Activated CD4-positive, CD25-positive, alpha-beta regulatory T cell (primary cell): ENCODE results near the gene GPX1.
A peak's percentile ranks its signal among the peaks of the same experiment; 100 is the strongest.
"Not testable (repeated sequence)": the region's sequence is repeated elsewhere in the genome, so short reads cannot be mapped to it uniquely, and the experiment has no call there.

Experiments
- DNase-seq, 4 experiments: peaks; one replicate each; lab custom pipeline; 2025; lab: John Stamatoyannopoulos, UW

GPX1 gene

DNA sequence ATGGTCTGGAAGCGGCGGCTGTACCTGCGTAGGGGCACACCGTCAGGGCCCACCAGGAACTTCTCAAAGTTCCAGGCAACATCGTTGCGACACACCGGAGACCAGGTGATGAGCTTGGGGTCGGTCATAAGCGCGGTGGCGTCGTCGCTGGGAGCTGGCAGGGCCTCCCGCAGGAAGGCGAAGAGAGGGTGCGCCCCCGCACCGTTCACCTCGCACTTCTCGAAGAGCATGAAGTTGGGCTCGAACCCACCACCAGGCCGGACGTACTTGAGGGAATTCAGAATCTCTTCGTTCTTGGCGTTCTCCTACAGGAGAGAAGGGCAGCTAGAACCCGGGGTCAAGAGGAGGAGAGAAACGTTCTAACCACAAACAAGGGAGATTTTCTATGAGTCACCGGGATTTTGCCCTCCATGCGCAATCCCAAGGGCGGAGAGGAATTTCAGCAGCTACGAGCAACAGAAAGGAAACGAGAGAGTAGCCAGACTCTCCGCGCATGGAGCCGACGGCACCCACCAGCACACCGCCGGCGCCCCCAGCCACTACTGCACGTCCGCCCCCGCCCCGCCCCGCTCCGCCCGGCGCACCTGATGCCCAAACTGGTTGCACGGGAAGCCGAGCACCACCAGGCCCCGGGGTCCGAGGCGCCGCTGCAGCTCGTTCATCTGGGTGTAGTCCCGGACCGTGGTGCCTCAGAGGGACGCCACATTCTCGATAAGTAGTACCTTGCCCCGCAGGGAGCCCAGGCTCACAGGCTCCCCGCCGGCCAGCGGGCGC, 523 bp downstream of the GPX1 start:
- DNase-seq = peak in 3 of 4 experiments; percentile 9 to 29 (median 23)

DNA sequence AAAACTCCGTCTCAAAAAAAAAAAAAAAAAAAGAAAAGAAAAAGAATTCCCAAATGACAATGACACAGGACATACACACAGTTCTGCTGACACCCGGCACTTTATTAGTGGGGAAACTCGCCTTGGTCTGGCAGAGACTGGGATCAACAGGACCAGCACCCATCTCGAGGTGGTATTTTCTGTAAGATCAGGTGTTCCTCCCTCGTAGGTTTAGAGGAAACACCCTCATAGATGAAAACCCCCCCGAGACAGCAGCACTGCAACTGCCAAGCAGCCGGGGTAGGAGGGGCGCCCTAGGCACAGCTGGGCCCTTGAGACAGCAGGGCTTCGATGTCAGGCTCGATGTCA, 1.1 kb downstream of the GPX1 start:
- not testable (repeated sequence) for DNase-seq

DNA sequence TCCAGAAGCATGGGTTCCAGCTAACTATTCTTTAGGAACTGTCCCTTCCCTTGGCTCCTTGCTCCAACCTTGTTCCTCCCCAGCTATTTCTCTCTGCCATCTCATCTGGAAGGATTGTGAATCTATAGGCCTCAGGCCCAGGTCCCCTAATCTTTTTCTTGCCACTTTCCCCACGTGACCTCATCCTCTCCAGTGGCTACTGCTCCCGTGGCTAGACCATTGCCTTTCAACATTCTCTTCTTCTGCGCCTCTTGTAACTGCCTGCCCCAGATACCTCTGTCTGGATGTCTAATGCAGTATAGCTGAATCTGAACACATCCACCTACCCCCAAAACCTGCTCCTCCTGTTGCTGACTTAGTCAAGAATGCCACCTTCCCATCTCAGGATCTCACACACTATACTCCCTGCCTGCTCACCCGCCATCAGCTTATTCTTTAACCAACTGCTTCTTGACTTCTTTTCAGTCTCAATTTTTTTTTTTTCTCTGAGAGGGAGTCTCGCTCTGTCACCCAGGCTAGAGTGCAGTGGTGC, 5.2 kb downstream of the GPX1 start:
- DNase-seq = no peak

GRCh38 chr3:49352281-49352680, 5.9 kb downstream of the GPX1 start:
- DNase-seq = no peak

DNA sequence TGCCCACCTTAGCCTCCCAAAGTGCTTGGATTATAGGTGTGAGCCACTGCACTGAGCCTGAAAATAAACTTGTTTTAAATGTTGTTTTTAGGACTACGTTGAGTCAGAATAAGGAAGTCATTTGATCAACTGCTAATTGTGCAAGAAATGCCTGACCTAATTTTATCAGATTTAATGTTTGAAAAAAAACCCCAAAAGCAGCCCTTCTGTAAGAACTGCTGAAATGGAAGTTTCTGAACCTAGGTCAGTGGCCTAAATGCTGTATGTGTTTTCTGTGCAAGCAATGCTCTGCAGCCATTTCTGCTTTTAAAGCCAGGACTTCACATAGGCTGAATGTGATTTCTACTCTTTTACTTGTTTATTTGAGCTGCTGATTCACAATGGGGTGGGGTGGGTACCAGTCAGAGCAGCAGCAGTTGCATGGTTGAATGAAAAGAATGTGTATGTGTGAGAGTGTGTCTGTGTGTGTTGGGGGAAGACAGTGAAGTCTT, 6.6 kb downstream of the GPX1 start:
- no peak for DNase-seq

DNA sequence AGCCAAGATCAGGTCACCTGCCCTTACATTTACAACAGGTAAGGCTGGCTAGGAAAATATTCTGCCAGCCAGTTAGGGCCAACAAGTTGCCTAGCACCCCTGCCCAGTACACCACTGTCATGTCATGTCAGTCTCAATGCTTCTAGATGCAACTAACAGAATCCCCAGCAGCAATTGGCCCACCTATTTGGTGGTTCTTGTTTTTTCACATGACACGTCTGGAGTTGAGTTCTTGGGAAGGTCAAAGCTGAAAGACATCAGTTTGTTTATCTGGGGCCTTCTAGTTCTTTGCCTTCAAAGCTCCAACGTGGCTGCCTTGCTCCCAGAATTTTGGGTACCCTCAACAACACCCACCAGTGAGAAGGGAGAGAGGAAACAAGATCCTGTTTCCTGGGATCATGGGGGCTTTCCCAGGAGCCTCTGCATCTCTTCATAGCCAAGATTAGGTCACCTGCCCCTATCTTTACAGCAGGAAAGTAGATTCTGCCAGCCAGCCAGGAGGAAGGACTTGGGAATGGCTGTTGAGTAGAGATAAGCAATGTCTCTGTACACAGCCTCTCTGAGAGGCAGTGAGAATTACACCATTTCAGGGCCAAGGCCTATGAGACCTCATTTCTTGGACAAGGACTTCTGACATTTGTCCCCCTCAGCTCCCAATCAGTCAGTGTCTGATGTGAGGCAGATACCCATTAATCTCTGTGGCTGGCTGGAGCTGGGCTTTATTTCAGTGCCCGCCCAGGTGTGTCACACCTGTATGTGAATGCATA, 8.6 kb downstream of the GPX1 start:
- DNase-seq = no peak

DNA sequence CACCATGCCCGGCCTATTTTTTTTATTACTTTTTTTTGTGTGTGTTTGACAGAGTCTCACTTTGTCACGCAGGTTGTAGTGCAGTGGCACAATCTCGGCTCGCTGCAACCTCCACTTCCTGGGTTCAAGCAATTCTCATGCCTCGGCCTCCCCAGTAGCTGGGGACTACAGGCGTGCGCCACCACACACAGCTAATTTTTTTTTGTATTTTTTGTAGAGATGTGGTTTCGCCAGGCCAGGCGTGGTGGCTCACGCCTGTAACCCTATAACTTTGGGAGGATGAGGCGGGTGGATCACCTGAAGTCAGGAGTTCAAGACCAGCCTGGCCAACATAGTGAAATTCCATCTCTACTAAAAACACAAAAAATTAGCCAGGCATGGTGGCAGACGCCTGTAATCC, 9.8 kb downstream of the GPX1 start:
- DNase-seq = not testable (repeated sequence)

DNA sequence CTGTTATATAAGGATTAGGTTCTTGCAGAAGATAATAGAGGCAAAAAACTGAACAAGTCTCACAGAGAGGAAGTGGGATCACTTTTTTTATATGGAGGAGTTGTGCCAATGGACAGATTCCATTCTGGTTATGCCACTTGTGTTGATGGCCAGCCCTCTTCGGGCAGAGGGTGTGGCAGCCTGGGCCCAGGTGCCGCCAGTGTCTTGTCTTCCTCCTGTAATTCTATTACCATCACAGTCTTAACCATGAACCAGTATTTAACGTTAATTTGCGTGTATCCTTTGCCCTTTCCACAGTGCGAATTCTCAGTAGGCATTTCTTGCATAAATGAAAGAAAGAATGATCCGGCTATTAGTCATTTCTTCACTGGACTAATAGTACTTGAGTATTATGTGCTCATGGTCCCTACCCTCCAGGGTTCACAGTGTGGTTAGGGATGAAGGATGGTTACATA, 11.3 kb downstream of the GPX1 start:
- no peak for DNase-seq

DNA sequence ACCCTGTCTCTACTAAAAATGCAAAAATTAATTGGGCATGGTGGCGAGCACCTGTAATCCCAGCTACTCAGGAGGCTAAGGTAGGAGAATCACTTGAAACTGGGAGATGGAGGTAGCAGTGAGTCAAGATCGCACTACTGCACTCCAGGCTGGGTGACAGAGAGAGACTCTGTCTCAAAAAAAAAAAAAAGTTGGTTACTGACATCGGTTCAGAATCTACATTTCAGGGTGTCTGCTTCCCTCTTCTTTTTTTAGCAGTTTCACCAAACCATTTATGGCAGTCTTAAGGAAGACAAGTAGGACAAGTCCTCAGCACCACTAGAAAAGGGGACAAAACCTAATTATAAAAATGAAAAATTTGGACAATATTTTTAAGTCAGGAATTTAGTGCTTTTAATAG, 15.0 kb downstream of the GPX1 start:
- no peak for DNase-seq

DNA sequence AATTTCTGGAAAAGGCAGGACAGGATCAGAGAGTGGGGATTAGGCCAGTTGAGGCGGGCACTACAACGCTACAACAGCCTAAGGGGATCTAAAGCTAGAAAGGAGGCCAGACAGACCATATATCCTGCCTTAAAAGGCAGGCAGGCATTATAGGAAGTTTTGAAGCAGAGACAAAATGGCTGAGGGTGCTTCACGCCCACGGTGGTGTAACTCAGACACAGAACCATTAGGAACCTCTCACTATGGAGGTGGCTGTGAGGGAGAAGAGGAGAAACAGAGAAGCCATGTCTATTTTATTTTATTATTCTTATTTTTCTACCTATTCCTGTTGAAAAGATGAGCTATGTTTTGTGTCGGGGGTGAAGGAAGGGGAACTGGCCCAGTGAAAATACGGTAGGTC, 16.2 kb downstream of the GPX1 start:
- no peak for DNase-seq

DNA sequence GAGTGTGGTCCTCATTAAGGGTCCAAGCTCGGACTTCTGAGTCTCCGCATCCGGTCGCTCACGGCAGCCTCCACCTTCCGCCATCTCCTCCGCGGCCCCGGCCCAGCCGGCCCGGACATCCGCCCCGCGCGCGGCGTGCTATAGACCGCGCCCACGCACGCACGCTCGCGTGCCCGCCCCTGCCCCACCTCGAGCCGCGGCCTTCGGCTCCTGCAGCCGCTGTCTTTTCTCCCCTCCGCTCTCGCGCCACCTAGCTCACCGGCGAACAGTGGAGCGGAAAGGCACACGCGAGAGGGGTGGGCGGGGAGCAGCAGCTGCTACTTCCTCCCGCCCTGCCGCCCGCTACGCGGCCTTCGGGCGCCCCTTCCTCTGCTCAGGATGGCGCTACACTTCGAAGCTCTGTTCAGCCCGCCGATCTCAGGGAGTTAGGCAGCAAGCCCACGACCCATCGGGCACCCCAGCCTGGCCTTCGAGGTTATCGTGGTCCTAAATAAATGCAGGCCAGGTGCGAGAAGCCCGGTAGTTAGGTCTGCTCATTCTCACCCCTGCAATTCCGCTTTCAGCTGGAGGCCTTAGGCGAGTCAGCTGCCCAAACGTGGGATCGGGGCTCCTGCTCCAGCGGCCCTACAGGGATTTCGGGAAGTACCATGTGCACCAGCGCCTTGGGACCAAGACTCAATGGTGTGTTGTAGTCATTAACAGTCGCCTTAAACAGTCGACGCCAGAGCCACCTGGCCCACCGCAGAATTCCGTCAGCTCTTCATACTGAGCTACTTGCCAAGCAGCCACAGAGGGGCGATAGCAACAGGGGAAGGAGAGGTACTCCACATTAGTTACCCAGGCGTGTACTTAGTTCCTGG, 18.0 kb downstream of the GPX1 start, which contains the start of gene USP4:
Gene USP4, minus strand, starts transcription at position 113 of the 860 bp plus-strand sequence. Its CDS starts 29 bp downstream, at position 84.
- peak; percentile 80 to 88 (median 84) for DNase-seq

DNA sequence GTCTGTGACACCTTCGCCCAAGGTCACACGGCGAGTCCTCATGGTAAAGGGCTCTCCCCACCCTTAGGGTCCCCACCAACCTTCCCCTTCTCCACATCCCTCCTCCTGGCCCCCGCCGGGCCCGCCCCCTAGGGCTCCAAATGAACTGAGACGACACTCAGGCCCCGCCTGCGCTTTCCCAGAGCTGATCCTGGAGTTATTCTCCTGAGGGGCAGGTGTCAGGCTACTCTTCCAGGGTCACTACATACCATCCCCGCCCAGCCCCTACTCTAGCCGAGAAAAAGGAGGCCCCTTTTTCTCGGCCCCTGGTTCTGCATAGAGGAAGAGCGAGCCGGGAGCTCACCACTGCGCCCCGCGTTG, 18.6 kb downstream of the GPX1 start:
- DNase-seq = peak in 2 of 4 experiments; percentile 7 to 13

GRCh38 chr3:49333916-49334633, 24.1 kb downstream of the GPX1 start:
- no peak for DNase-seq

DNA sequence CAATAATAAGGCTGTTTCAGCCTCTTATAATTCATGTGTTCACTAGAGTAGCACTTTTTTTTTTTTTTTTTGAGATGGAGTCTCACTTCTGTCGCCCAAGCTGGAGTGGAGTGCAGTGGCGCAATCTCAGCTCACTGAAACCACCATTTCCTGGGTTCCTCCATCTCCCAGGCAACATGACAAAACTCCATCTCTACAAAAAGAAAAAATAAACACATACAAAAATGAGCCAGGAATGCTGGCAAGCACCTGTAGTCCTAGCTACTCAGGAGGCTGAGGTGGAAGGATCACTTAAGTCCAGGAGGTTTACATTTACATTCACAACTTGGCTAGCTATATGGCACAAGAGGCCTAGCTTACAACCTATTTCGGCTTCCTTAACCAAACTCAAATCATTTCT, 25.1 kb downstream of the GPX1 start:
- no peak for DNase-seq

- no peak for DNase-seq
These were observed 29.0 kb downstream of the GPX1 start for GRCh38 chr3:49329186-49329585.

GRCh38 chr3:49328350-49328749, 29.8 kb downstream of the GPX1 start:
- DNase-seq = not testable (repeated sequence)

DNA sequence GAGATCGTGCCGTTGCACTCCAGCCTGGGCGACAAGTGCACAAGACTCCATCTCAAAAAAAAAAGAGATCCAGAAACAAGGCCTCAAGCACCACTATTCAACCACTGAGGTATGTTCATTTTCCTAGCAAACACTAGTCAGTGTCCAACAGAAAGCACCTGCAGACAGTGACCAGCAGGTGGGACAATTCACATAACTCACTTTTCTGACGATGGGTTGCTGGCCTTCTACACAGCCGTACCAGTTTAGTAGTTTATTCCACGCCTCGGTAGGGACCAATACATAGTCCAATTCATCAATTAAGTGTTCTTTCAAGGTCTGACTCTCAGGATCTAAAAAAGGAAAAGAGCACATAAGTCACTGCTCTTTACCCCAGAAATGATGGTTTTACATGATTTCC, 30.7 kb downstream of the GPX1 start:
- no peak for DNase-seq

- DNase-seq = no peak
These were observed 33.4 kb downstream of the GPX1 start for GRCh38 chr3:49324768-49325167.

DNA sequence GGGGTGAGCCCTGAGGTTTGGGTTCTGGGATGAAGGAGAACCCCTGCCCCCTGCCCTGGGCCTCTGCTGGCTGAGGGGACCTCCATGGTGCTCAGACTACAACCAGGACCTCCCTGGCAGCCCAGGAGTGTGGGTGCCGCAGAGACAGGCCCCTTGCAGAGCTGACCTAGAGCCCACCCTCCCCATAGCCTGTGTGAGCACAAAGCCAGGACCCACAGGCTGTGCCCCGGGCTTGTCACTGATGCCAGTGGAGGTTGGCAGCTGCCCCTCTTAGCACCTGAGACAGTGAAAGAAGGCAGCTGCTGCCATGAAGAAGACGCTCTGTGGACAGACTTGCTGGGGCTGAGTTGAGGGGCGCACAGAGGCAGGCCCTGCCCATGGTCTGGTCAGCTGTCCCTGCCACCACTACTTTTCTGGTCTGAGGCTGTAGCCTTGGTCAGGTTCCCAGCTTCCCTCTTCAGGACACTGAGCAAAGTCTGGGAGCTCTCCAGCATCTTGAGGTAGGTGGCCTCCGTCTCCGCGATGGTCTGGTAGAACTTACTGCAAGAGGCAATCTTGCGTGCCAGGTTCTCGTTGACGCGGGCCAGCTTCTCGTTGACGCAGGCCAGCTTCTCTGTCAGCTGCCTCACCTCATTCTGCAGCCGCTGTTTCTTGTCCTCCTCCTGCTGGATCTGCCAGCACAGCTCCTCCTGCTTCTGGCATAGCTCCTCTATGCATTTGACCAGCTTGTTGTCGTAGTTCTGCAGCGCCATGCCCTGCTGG, 41.3 kb downstream of the GPX1 start:
- DNase-seq = no peak

DNA sequence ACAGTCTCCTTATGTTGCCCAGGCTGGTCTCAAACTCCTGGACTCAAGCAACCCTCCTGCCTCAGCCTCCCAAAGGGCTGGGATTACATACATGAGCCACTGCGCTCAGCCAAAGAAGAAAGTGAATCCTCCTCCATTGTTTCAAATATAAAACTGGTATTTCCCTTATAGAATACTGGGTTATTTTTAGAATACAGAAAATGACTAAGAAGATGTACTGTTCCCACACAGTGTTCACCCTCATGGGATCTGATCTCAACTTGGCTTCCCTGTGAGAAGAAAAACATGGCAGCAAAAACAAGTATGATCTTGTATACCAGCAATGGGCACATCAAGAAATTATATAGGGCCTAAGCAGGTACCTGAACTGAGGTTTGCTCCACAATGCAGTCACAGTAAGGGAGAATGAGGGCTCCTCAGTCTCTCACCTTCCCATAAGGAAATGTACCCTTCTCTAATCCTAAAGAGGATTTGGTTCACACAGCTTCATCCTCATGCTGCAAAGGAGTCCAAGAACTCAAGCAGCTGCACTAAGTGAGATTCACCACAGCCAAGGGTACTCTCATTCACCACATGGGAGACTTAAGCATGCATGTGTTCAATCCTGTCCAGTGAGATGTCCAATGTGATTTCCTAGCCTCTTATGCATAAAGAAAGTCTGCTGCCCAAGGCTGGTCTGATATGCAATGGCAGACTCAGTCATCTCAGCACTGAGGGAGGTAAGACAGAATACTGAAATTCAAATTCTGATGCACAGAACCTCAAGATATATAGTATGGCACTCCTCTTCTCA, 44.1 kb downstream of the GPX1 start:
- DNase-seq = no peak
